Chondrocyte (in vitro differentiated cells): ENCODE measurements around the gene TTC9C. TPM values are rescaled to one million over a fixed set of nuclear protein-coding genes. Genes with fewer than 3 reads are reported as not detected.
A peak's percentile ranks its signal among the peaks of the same experiment; 100 is the strongest.

Source experiments
- DNase-seq: peaks from one replicate; pipeline ENCODE4 v3.0.0; 2021; ENCODE audit warnings: mixed read lengths, low spot score
- H3K27ac Mint-ChIP-seq: one replicate; pipeline ENCODE4 v1.8.0; 2021; ENCODE audit warnings: mild to moderate bottlenecking, moderate library complexity, mixed read lengths; ENCODE audit not compliant: unreplicated experiment
- H3K27me3 Mint-ChIP-seq: 2 replicates; pipeline ENCODE4 v1.8.0; 2021; ENCODE audit warnings: low read depth, mixed read lengths
- H3K36me3 Mint-ChIP-seq: 2 replicates; pipeline ENCODE4 v1.8.0; 2021; ENCODE audit warnings: low read depth, mixed read lengths
- H3K4me1 Mint-ChIP-seq: 2 replicates; pipeline ENCODE4 v1.8.0; 2021; ENCODE audit warnings: low read depth, mild to moderate bottlenecking, mixed read lengths
- H3K4me3 Mint-ChIP-seq: one replicate; pipeline ENCODE4 v1.8.0; 2021; ENCODE audit warnings: mild to moderate bottlenecking, moderate library complexity, mixed read lengths; ENCODE audit not compliant: unreplicated experiment
- H3K9me3 Mint-ChIP-seq: 2 replicates; pipeline ENCODE4 v1.8.0; 2021; ENCODE audit warnings: low read depth, mixed read lengths
- CTCF ChIP-seq: fragments of 200-600 bp; sonication (generic); IDR thresholded peaks from 2 replicates; pipeline ENCODE4 v1.5.0; 2021; ENCODE audit warnings: antibody characterized with exemption, mild to moderate bottlenecking, moderate library complexity
- total RNA-seq: library from RNA; stranded (reverse); gene quantifications from 3 replicates; pipeline ENCODE4 v1.2.1, GENCODE V29; 2021

The TTC9C gene
- total RNA-seq, 1 donor from 2014 or later, result 36.7 TPM

GRCh38 chr11:62712276-62712812 is 15.9 kb upstream of the TTC9C start:
- Mint-ChIP-seq H3K4me1 (peaks cover 26% of the 10 kb centered on the region), H3K36me3 (peaks cover 34% of the 10 kb centered on the region), H3K4me3 (no peak overlapping the region), H3K27ac (peak overlapping the region; percentile 9), H3K27me3 (no peaks in the 10 kb centered on the region), H3K9me3 (no peaks in the 10 kb centered on the region)
- DNase-seq, result no peak
- TF ChIP-seq CTCF, result no peak

GRCh38 chr11:62712861-62713260 is 15.4 kb upstream of the TTC9C start:
- Mint-ChIP-seq H3K27ac (peak overlapping the region; percentile 30), H3K9me3 (no peaks in the 10 kb centered on the region), H3K36me3 (peaks cover 34% of the 10 kb centered on the region), H3K4me1 (peaks cover 25% of the 10 kb centered on the region), H3K4me3 (no peak overlapping the region), H3K27me3 (no peaks in the 10 kb centered on the region)
- DNase-seq, result no peak
- no peak for TF ChIP-seq CTCF

GRCh38 chr11:62713343-62713742 is 14.9 kb upstream of the TTC9C start:
- no peak for TF ChIP-seq CTCF
- no peak overlapping the region for H3K4me3 Mint-ChIP-seq
- H3K4me1 Mint-ChIP-seq, result peaks cover 27% of the 10 kb centered on the region
- H3K36me3 Mint-ChIP-seq, result peaks cover 39% of the 10 kb centered on the region
- no peak for DNase-seq
- H3K27ac Mint-ChIP-seq, result peak overlapping the region; percentile 37
- no peaks in the 10 kb centered on the region for H3K27me3 Mint-ChIP-seq
- no peaks in the 10 kb centered on the region for H3K9me3 Mint-ChIP-seq

- Mint-ChIP-seq H3K9me3 (no peaks in the 10 kb centered on the region), H3K27ac (peak overlapping the region; percentile 61), H3K36me3 (peaks cover 49% of the 10 kb centered on the region), H3K4me1 (peaks cover 8% of the 10 kb centered on the region), H3K4me3 (no peak overlapping the region), H3K27me3 (no peaks in the 10 kb centered on the region)
- DNase-seq, result peak; percentile 72
- no peak for TF ChIP-seq CTCF
These were observed 12.8 kb upstream of the TTC9C start for GRCh38 chr11:62715150-62716130.

GRCh38 chr11:62716206-62716605 is 12.1 kb upstream of the TTC9C start:
- Mint-ChIP-seq H3K4me3 (no peak overlapping the region), H3K27ac (no peak overlapping the region), H3K27me3 (no peaks in the 10 kb centered on the region), H3K9me3 (no peaks in the 10 kb centered on the region), H3K4me1 (peaks cover 8% of the 10 kb centered on the region), H3K36me3 (peaks cover 49% of the 10 kb centered on the region)
- DNase-seq, result no peak
- no peak for TF ChIP-seq CTCF
